GM21825 (cell line): ENCODE measurements around the gene IRF2BP2.

Experiments
- ATAC-seq: cut with Tn5 transposase; IDR thresholded peaks from one replicate; pipeline ENCODE4 v1.9.1; 2021; ENCODE audit warnings: mild to moderate bottlenecking, moderate library complexity; ENCODE audit not compliant: unreplicated experiment

IRF2BP2 gene

GRCh38 chr1:234585330-234586055 lies 24.5 kb downstream of the IRF2BP2 start:
- ATAC-seq: no peak

- no peak for ATAC-seq
Measured at GRCh38 chr1:234584926-234585325, 25.1 kb downstream of the IRF2BP2 start.

GRCh38 chr1:234584420-234584805 lies 25.6 kb downstream of the IRF2BP2 start:
- ATAC-seq: no peak

GRCh38 chr1:234583755-234584419 lies 26.1 kb downstream of the IRF2BP2 start:
- no peak for ATAC-seq

GRCh38 chr1:234582681-234583301 lies 27.2 kb downstream of the IRF2BP2 start:
- no peak for ATAC-seq

GRCh38 chr1:234582186-234582585 lies 27.8 kb downstream of the IRF2BP2 start:
- ATAC-seq: no peak

- ATAC-seq: no peak
Measured at GRCh38 chr1:234581063-234581714, 28.8 kb downstream of the IRF2BP2 start.

- ATAC-seq: no peak
Measured at GRCh38 chr1:234579967-234580366, 30.0 kb downstream of the IRF2BP2 start.

- ATAC-seq: no peak
Measured at GRCh38 chr1:234578735-234579134, 31.2 kb downstream of the IRF2BP2 start.

GRCh38 chr1:234578087-234578486 lies 31.9 kb downstream of the IRF2BP2 start:
- no peak for ATAC-seq

GRCh38 chr1:234573711-234574299 lies 36.2 kb downstream of the IRF2BP2 start:
- ATAC-seq: no peak

GRCh38 chr1:234572966-234573365 lies 37.0 kb downstream of the IRF2BP2 start:
- no peak for ATAC-seq

GRCh38 chr1:234571702-234572101 lies 38.3 kb downstream of the IRF2BP2 start:
- ATAC-seq: no peak

- ATAC-seq: no peak
Measured at GRCh38 chr1:234570329-234571120, 39.5 kb downstream of the IRF2BP2 start.

GRCh38 chr1:234568345-234568744 lies 41.6 kb downstream of the IRF2BP2 start:
- ATAC-seq: no peak

- no peak for ATAC-seq
Measured at GRCh38 chr1:234565132-234565531, 44.8 kb downstream of the IRF2BP2 start.

GRCh38 chr1:234564035-234565029 lies 45.6 kb downstream of the IRF2BP2 start:
- ATAC-seq: no peak

GRCh38 chr1:234562334-234562733 lies 47.6 kb downstream of the IRF2BP2 start:
- no peak for ATAC-seq

GRCh38 chr1:234561319-234561718 lies 48.7 kb downstream of the IRF2BP2 start:
- ATAC-seq: no peak
